CD4-positive, alpha-beta T cell treated with Interferon gamma for 1 hour (primary cell): ENCODE results near the gene LRRIQ4.

Experiments used
- DNase-seq: peaks from one replicate; pipeline ENCODE4 v3.0.0-alpha.2; 2020

The LRRIQ4 gene

DNA sequence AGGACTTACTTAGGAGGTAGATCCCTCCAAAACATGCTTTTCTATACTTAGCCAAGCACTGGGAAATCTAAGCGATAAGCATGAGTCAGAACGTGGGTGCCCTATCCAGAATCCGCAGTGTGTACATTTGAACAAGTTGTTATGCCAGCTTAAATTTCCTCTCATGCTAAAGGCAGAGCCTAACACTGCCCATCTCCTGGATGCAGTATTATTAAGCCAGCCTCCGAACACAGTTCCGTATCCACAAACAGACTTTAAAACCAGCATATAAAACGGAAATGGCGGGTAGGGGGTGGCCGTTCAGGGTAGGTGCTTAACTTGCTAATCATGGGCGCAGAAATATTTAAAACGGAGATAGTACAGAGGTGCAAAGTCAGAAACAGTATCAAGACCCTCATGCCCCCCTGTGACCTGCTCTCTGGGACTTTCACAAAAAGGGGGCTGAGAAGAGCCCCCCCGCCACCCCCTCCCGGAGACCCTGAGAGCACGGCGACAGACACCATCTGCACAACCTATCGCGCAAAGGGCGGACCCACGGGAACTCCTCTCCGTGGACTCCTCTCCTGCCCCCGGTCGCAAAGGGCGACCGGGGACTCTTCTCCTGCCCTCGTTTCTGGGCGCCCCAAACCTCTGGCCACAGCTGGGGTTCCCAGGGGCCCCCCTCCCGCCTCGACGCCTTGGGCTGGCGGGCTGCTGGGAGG is 889 bp upstream of the LRRIQ4 start:
- no peak for DNase-seq

GRCh38 chr3:169813278-169813677 is 608 bp downstream of the LRRIQ4 start:
- DNase-seq = no peak

GRCh38 chr3:169813757-169814517 is 1.3 kb downstream of the LRRIQ4 start:
- peak; percentile 84 for DNase-seq

DNA sequence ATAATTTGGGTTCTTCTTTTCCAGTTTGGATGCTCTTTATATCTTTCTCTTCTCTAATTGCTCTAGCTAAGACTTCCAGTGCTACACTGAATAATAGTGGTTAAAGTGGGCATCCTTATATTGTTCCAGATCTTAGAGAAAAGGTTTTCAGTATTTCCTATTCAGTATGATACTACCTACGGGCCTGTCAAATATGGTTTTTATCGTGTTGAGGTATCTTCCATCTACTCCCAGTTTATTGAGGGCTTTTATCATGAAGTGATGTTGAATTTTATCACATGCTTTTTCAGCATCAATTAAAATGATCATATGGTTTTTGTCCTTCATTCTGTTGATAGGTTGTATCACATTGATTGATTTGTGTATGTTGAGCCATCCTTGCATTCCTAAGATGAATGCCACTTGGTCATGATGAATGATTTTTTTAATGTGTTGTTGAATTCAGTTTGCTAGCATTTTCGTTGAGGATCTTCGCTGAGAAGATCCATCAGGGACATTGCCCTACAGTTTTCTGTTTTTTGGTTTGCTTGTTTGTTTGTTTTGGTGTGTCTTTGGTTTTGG is 3.0 kb downstream of the LRRIQ4 start:
- no peak for DNase-seq

GRCh38 chr3:169818316-169818715 is 5.6 kb downstream of the LRRIQ4 start:
- no peak for DNase-seq

- no peak for DNase-seq
Measured at GRCh38 chr3:169822091-169822490, 9.4 kb downstream of the LRRIQ4 start.

GRCh38 chr3:169822540-169822939 is 9.9 kb downstream of the LRRIQ4 start:
- no peak for DNase-seq

GRCh38 chr3:169822983-169823382 is 10.3 kb downstream of the LRRIQ4 start:
- DNase-seq = no peak

GRCh38 chr3:169825316-169825715 is 12.6 kb downstream of the LRRIQ4 start:
- no peak for DNase-seq

DNA sequence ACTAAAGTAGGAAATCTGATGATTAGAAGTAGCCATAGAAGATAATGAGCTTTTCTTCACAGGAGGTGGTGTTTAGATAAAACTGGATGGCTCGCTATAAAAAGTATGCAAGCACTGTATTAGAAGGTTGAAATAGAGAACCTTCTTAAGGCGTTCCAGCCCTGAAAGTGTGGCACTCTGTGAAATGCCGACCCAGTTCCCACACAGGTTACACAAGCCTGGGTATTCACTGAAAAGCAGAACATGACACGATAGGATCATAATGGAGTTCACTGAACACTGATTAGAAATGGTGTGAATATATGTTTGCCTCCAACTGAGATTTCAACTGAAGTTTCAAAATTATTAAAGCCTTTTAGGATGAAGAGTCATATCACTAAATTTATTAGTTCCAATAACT is 15.0 kb downstream of the LRRIQ4 start:
- DNase-seq = no peak

- DNase-seq = no peak
Measured at GRCh38 chr3:169835533-169835932, 22.9 kb downstream of the LRRIQ4 start.

DNA sequence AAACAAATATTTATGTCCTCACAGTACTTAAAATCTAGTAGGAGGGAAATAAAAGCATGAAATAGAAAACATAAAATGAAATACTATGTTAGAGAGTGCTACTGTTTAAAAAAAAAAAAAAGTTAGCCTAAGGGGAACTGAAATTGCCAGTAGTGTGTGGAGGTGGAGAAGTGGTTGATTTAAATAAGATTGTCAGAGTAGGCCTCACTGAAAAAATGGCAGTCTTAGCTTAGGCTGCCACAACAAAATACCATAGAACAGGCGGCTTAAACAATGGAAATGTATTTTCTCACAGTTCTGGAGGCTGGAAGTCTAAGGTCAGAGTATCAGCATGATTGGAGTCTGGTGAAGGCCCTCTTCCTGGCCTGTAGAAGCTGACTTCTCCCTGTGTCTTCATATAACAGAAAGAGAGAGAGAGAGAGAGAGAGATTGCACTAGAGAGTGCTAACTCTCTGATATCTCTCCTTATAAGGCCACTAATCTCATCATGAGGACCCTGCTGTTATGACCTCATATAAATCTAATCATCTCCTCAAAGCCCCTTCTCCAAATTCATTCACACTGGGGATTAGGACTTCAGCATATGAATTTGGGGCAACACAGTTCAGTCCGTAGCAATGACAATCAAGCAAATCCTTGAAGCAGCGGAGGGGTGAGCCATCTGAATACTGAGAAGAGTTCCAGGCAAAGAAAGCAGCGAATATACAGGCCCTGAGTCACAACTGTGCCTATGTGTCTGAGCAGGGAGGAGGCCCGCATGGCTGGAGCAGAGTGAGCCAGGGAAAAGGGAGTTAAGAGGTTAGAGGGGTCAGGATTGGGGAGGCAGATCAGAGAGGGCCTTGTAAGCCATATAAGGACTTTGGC is 23.6 kb downstream of the LRRIQ4 start:
- DNase-seq = no peak

- no peak for DNase-seq
Measured at GRCh38 chr3:169836942-169837275, 24.2 kb downstream of the LRRIQ4 start.

DNA sequence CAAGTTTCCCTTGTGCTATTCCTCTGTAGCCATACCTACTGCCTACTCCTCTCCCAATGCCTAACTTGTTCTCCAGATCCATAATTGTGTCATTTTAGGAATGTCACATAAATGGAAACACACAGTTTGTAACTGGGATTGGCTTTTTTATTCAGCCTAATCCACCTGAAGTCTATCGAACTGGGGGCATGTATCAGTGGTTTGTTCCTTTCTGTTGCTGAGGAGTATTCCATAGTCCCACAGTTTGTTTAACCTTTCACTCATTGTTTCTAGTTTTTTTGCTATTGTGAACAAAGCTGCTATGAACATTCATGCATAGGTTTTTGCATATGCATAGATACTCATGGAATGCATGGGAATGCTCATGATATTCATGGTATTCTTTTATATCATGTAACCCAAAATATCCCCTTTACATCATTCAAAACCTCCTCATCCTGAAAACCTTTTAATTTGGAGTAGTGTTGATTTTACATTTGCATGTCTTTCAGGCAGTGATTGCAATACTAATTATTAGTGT is 25.9 kb downstream of the LRRIQ4 start:
- DNase-seq = no peak

- no peak for DNase-seq
Measured at GRCh38 chr3:169841171-169841570, 28.5 kb downstream of the LRRIQ4 start.

DNA sequence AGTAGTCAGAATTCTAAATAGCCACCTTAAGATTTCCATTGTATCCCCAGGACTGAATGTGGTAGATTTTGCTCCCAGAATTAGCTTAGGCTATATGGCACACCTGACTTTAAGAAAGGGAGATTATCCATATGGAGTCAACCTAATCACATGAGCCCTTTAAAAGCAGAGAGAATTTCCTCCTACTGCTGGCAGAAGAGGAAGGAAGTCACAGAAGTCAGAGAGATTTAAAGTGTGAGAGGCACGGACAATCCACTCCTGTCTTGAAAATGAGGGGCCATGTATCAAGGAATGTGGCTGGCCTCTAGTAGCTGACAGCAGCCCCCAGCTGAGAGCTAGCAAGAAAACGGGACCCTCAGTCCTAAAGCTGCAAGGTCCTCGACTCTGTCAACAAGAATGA is 30.3 kb downstream of the LRRIQ4 start:
- DNase-seq = no peak

- DNase-seq = no peak
Measured at GRCh38 chr3:169846458-169847193, 34.0 kb downstream of the LRRIQ4 start.

DNA sequence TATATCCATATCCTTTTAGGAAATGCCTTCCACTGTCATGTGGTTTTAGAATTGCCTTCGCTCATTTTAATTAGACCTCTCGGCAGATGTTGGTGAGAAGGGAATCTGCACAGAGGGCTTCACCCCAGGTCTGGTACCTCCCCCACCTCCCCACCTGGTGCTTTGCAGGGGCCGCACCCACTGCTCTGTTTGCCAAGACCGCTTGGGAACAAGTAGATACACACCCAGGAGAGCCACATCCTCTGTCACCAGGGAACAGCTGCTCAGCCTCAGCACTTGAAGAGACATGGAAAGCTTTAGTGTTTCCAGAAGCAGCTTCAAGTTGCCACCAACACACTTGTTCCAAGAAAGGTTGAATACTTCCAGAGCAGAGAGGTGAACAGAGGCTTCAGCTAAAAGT is 35.2 kb downstream of the LRRIQ4 start:
- DNase-seq = no peak

GRCh38 chr3:169848741-169849140 is 36.1 kb downstream of the LRRIQ4 start:
- DNase-seq = no peak

DNA sequence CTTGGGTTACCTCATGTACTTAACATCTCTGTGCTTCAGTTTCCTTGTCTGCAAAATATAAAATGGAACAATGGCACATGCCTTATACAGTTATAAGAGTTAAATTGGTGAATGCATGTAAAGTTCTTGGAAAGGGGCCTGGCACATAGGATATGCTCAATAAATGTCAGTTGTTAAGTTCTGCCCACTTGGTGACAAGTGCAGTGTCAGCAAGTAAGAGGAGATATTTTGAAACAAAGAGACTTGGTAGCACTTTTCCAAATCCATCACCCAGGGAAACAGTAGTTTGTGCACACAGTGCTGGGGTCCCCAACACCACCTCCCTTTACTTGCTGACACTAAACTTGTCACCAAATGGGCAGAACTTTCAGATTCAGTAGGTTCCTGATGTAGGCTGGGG is 37.9 kb downstream of the LRRIQ4 start:
- no peak for DNase-seq

- DNase-seq = no peak
Measured at GRCh38 chr3:169855514-169855913, 42.8 kb downstream of the LRRIQ4 start.

GRCh38 chr3:169857811-169858210 is 45.1 kb downstream of the LRRIQ4 start:
- DNase-seq = no peak
